CD4-positive, alpha-beta T cell treated with Interleukin-15 for 4 hours (primary cell): ENCODE measurements around the gene GLP2R.
"Not testable (repeated sequence)": the region's sequence is repeated elsewhere in the genome, so short reads cannot be mapped to it uniquely, and the experiment has no call there.

ENCODE experiments used
- DNase-seq: peaks from one replicate; pipeline ENCODE4 v3.0.0-alpha.2; 2020; ENCODE audit warnings: low spot score

The GLP2R gene

GRCh38 chr17:9825641-9826150, at the start of gene GLP2R:
Gene GLP2R (plus strand): TSS chr17:9825924. CDS start chr17:9826064, 140 bp downstream.
- no peak for DNase-seq

DNA sequence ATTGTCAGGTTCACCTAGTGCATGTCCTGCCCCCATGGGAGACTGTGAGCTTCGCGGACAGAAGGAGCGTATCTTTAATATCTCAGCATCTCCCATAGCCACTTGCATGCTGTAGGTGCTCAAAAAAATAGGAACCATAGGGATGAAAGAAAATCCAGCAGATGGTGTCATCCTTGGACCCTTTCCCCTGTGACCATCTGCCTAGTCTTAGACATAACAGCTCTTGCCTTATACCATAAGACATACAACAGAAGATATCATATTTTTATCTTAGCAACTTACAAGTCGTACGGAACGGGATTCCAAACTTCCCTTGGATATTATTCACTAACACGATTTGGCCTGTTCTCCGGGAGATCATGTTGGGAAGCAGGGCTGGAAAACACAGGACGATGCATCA, 48.8 kb upstream of the GLP2R start:
- DNase-seq = no peak

- DNase-seq = no peak
These were observed 45.2 kb upstream of the GLP2R start for GRCh38 chr17:9780552-9780951.

DNA sequence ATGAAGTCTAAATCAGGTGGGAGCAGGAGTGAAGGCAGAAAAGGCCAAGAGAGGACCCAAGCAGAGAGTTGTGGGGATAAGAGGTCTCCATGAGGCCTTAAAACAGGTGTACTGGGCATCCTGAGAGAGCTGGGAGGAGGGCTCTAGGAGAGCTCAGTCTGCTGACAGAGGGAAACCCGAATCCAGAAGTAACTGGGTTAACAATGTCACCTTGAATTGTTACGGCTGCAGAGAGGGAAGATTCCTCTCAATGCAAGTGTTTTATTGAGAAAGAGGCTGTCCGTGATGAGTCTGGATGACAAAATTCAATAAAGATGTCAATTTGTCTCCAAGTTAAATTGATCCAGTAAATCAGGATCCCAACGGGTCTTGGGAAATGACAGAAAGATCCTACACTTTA, 42.7 kb upstream of the GLP2R start:
- no peak for DNase-seq

- not testable (repeated sequence) for DNase-seq
These were observed 42.3 kb upstream of the GLP2R start for GRCh38 chr17:9783465-9783864.

DNA sequence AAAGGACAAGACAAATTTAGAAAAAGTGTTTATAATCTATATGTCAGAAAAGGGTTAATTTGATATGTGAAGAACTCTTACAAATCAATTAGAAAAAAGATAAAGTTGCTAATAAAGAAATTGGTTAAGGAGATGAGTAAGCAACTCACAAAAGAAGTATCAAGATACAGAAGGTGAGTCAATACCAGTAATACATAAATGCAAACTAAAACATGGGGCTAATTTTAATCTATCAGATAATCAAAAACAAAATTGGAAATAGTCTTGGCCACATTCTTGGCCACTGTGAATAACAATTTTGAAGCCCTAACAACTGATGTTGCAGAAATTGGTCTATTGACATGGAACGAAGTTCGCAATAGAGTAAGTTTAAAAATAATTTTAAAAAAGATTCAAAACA, 41.2 kb upstream of the GLP2R start:
- no peak for DNase-seq

- no peak for DNase-seq
These were observed 37.1 kb upstream of the GLP2R start for GRCh38 chr17:9788601-9789000.

- DNase-seq = no peak
These were observed 35.4 kb upstream of the GLP2R start for GRCh38 chr17:9790316-9790715.

DNA sequence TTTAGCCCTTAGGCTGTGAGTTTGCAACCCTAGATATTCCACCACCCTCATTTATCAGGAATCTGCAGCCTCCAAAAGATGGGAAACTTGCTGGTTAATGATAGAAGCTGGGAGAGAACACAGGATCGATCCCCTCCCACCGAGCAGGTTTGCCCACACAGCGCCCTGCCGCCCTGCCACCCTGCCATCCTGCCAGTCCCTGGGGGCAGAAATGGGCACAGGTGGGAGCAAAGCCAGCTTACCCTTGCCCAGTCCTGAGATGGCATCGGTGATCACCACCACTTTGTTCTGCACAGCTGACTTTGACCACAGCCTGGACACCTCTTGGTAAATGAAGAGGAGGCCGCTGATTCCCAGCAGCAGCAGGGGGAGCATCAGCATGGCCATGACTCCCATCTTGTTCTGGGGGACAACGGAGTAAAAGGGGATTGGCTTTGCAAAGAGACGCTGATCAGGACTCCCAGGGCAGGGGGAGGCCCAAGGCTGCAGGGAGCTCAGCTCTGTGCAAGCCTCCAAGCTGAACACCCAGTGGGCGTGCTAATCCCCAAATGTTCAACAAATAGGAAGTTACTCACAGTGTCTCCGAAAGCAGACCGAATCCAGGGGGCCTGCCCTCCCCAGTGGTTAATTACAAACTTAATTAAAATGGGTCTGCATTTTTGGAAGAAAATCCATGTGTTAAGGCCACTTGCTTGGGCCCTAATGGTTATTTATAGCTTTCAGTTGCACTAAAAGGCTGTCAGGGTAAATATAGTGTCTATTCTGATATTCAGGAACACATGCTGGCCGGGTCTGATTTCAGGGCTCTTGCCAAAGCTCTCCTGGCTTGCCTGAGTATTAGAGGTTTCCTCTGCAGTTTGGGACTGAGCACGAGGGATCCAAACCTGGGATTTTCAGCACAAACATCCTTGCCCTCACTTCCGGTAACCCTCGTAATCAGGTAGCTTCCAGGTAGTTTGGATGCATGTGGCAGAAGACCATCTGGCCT, 34.5 kb upstream of the GLP2R start, which contains the start of gene DHRS7C:
Gene DHRS7C (minus strand): TSS at position 704 of the 988 bp plus-strand sequence. CDS start 308 bp downstream, at position 396.
- DNase-seq = no peak

DNA sequence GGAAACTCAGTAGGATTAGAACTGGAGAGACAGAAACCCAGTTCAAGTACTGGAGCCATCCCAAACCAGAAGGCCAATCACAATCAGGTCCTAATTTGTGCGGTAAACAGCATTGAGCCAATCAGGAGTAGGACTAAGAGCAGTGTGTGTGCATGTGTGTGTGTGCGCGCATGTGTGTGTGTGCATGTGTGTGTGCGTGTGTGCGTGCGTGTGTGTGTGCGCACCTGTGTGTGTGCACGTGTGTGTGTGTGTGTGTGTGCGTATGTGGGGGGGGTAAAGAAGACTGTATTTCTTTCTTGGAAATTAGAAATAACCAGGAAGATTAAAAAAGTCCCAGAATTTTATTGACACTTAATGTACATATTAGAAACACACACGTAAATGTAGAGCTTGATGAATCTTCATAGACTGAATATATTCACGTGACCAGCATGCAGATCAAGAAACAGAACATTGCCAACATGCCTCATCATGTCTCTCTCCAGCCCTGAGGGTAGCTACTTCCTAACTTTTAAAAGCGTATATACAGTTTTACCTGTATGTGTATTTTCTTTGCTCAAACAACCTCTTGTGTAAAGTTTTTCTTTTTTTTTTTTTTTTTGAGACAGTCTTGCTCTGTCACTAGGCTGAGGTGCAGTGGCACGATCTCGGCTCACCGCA, 33.4 kb upstream of the GLP2R start:
- no peak for DNase-seq

DNA sequence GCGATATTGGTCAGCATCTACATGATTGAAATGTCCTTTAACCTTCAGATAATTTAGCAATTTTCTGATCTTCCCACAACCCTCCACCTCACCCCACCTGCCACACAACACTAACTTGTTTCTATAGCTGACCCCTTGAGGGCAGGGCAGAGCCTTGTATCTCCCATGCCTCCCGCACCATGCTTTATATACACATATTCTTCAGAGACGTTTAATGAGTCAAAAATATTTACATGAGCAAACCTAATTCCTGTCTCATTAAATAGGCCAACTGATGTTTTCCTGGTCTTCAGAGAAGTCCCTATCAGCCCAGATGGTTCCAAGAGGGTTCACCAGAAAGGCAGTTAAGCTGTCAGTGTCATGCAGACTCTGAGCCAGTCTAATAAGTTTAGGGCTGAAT, 27.7 kb upstream of the GLP2R start:
- no peak for DNase-seq

DNA sequence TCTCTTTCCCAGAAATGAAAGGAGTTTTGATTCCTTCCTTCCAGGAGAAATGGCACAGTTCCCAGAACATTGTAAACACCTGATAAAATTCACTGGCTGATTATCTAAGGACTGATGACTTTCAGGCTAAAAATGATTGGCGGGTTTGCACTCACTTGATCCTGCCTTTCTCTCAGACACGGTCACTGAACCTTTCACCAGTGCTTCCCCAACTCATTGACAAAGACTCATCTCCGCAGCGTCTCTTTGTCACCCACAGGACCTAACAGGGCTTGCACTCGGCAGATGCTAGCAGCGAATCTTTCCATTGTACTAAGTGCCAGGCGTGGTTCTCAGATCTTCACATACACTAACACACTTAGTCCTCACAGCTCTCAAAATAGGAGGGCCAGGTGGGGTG, 27.0 kb upstream of the GLP2R start:
- no peak for DNase-seq

- no peak for DNase-seq
These were observed 24.2 kb upstream of the GLP2R start for GRCh38 chr17:9801505-9801904.

DNA sequence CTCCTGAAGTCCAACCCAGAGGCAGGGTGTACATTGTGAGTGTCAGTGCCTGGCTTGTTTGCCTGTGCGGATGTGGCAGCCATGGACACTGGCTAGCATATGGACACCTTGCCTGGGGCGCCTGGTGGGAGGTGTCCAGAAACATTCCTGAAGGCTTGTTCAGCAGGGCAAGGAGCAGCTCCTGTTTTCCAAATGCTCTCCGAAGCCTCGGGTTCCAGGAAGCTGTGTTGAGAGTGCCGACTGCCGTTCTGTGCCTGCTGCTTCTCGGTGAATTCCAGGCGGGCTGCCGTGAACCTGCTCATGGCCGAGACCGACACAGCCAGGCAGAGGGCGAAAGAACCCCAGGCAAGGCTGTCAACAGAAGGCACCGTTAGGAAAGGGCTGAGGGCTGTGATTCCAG, 23.4 kb upstream of the GLP2R start:
- no peak for DNase-seq

DNA sequence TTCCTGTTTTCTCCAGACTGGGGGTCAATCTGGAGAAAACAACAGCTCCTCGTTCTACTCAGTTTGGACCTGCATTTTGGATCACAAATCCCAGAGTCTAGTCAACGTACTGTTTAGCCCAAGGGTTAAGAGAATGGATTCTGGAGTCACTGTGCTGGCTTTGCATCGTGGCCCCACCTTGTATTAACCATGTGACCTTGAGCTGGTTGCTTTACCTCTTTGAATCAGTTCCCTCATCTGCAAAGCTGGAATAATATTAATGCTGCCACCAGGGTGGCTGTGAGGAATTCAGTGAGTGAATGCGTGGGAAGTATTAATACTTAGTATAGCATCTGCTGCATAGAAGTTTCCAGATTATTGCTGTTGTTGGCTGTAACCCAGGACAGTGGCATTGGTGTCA, 23.0 kb upstream of the GLP2R start:
- DNase-seq = no peak

GRCh38 chr17:9805769-9806168, 20.0 kb upstream of the GLP2R start:
- no peak for DNase-seq

DNA sequence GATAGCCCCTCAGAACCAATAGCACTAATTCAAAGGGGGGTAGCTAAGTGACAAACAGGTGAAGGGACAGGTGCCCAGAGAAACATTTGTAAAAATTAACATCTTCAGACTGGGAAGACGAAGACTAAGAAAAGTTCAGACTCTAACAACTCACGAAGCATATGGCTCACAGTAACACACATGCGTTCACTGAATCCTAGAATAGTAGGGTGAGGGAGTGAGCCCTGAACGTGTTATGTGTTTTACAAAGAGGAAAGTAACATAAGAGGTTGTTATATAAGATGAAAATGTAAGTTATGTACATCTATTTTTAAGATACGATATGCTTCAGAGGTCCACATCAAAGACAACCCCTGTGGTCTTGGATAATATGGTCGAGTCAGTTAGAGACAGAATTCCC, 19.0 kb upstream of the GLP2R start:
- DNase-seq = no peak

DNA sequence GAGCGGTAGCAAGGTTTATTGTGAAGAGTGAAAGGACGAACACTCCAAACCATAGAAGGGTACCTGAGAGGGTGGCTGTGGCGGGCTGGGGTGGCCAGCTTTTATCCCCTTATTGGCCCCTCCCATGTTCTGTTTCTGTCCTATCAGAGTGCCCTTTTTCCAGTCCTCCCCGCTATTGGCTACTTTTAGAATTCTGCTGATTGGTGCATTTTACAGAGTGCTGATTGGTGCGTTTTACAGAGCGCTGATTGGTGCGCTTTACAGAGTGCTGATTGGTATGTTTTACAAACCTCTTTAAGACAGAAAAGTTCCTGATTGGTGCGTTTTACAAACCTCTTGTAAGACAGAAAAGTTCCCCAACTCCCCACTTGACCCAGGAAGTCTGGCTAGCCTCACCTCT, 16.3 kb upstream of the GLP2R start:
- no peak for DNase-seq

GRCh38 chr17:9810100-9810949, 15.4 kb upstream of the GLP2R start:
- no peak for DNase-seq

DNA sequence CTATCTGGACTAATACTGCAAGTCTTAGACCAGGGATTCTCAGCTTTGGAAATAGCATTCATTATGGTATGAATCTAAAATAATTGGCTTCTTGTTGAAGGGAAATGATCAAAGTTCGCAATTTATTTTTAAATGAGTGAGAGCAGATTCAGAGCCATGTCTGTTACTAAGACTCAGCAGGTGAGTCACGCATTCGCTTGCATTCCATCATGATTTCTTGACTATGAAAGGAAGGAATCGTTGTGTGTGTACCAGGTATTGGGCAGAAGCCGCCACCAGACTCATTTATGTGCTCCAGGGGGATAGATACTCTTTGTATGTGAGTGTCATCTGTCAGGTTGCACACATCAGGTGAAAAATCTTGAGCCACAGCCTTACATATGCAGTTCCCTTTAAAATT, 14.6 kb upstream of the GLP2R start:
- DNase-seq = no peak

GRCh38 chr17:9811537-9811936, 14.2 kb upstream of the GLP2R start:
- DNase-seq = no peak

GRCh38 chr17:9813166-9813565, 12.6 kb upstream of the GLP2R start:
- no peak for DNase-seq
